Gastrocnemius medialis (tissue), 4 donors: ENCODE results near the gene GADD45G.

Experiments used
- POLR2A ChIP-seq, 2 donors: fragments of 450-650 bp; IDR thresholded peaks; one replicate each; pipeline ENCODE4 v1.6.1; 2017; ENCODE audit warnings: antibody characterized with exemption in 2 of 2, mild to moderate bottlenecking in 2 of 2, moderate library complexity in 2 of 2
- TF ChIP-seq, protein P1 (sequence below), 5 experiments: fragments of 450-650 bp in 3 of 5; fragments of 200-600 bp in 2 of 5; sonication (generic) in 2 of 5; IDR thresholded peaks in 4 of 5; conservative IDR thresholded peaks in 1 of 5; 1 replicate in 4 of 5; 2 replicates in 1 of 5; pipeline ENCODE4 v1.5.1; 2016 to 2019; ENCODE audit warnings: antibody characterized with exemption in 5 of 5, mild to moderate bottlenecking in 3 of 5, moderate library complexity in 3 of 5

DNA sequence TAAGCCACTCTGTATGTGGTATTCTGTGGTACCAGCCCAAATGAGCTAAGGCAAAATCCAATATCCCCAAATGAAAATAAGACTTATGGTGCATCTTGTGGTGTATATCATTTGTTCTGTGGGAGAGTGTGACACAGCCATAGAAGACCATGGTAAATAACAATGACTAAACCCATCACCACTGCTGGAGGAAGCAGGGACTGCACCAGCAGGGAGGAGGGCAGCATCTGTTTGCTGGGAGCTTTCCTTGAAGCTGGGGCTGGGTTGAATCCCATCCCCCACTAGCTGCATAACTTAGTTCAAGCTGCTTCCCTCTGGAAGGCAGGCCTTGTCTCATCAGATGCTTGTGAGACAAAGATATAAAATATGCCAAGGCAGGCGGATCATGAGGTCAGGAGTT is 14.2 kb downstream of the GADD45G start:
- TF ChIP-seq POLR2A (IDR thresholded peaks at IDR 0.05) = no peak
- TF ChIP-seq, protein P1, sequence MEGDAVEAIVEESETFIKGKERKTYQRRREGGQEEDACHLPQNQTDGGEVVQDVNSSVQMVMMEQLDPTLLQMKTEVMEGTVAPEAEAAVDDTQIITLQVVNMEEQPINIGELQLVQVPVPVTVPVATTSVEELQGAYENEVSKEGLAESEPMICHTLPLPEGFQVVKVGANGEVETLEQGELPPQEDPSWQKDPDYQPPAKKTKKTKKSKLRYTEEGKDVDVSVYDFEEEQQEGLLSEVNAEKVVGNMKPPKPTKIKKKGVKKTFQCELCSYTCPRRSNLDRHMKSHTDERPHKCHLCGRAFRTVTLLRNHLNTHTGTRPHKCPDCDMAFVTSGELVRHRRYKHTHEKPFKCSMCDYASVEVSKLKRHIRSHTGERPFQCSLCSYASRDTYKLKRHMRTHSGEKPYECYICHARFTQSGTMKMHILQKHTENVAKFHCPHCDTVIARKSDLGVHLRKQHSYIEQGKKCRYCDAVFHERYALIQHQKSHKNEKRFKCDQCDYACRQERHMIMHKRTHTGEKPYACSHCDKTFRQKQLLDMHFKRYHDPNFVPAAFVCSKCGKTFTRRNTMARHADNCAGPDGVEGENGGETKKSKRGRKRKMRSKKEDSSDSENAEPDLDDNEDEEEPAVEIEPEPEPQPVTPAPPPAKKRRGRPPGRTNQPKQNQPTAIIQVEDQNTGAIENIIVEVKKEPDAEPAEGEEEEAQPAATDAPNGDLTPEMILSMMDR (IDR thresholded peaks at IDR 0.05 in 4 of 5, conservative IDR thresholded peaks at IDR 0.05 in 1 of 5) = no peak
